Stimulated activated CD4-positive, alpha-beta T cell treated with anti-CD3 and anti-CD28 coated beads, Interleukin-1b, Interleukin-23, amount 100 ng/mL, for 48 hours (primary cell): Measurements from ENCODE around the gene XPR1.

Experiments used
- DNase-seq: peaks from one replicate; pipeline ENCODE4 v3.0.0-alpha.2; 2020

Gene XPR1

DNA sequence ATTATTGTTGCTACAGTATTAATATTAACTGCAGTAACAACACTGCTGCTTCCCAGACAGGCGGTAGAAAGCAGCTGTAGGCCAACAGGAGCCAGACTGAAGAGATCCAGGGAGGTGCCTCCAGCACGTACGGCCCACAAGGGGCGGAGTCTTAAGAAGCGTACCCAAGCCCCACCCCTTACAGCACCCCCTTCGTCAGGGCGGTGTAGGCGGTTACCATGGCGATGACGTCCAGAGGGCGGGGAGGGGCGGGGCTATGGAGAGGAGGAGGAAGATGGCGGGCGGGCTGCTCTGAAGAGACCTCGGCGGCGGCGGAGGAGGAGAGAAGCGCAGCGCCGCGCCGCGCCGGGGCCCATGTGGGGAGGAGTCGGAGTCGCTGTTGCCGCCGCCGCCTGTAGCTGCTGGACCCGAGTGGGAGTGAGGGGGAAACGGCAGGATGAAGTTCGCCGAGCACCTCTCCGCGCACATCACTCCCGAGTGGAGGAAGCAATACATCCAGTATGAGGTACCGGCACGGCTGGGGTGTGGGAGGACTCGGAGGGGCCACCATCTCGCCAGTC is at the start of gene XPR1:
Gene XPR1, plus strand, starts transcription at position 257 of the 560 bp plus-strand sequence. Its CDS starts 180 bp downstream, at position 437.
- peak; percentile 98 for DNase-seq

DNA sequence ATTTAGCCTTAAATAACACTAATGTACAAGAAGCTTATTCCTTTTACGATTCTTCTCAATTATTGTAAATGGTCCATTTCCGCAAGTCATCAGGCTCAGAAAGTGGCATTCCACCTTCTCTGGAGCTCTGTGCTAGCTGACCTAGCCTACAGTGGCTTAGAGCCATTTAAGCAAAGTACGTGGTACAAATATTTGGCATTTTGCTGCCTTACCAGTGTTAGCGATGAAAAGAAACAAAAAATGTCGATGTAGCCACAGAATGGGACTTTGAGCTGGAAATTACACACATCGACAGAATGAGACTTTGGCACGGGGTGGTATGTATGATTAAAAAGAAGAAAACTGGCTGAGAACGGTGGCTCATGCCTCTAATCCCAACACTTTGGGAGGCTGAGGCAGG is 47.0 kb upstream of the XPR1 start:
- DNase-seq, result no peak

- no peak for DNase-seq
Observed at GRCh38 chr1:180585994-180586359, 45.8 kb upstream of the XPR1 start.

GRCh38 chr1:180586671-180587155 is 45.1 kb upstream of the XPR1 start:
- DNase-seq, result peak; percentile 24

- DNase-seq, result no peak
Observed at GRCh38 chr1:180588121-180588520, 43.7 kb upstream of the XPR1 start.

DNA sequence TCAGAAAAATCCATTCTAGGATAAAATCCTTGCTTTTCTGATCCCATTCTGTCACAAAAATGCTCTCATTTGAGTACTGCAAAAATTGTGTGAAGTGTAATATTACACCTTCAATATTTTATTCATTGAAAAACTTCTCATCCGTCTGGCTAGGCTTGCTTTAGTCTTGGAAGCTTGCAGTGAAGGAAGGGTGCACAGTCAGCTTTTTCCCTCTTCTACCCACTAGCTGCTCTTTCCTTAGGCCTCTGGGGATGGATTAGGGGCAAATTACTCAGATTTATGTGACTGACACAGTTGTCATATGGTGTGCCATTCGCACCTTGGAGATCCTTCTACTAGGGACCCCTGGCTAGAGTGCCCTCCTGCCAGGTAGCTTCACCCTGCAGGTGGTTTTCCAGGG is 40.9 kb upstream of the XPR1 start:
- DNase-seq, result no peak

GRCh38 chr1:180593382-180593781 is 38.4 kb upstream of the XPR1 start:
- DNase-seq, result no peak

GRCh38 chr1:180594723-180595122 is 37.1 kb upstream of the XPR1 start:
- no peak for DNase-seq

DNA sequence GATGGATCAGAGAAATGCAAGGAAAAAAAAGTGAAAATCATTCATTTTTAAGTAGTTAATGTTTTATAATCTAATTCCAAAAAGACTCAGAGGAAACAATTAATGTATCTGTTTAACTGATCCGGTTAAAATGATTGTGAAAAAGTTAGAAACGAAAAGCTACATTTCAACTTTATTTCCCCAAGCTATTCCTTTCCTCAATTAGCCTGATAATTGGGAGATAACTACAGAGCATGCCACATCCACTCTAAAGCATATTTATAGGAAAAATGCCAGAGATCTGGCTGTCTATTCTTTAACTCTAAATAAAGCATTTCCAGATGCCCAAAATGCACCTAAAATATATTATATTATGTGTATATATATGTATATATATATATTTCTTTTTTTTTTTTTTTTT is 35.9 kb upstream of the XPR1 start:
- DNase-seq, result no peak

DNA sequence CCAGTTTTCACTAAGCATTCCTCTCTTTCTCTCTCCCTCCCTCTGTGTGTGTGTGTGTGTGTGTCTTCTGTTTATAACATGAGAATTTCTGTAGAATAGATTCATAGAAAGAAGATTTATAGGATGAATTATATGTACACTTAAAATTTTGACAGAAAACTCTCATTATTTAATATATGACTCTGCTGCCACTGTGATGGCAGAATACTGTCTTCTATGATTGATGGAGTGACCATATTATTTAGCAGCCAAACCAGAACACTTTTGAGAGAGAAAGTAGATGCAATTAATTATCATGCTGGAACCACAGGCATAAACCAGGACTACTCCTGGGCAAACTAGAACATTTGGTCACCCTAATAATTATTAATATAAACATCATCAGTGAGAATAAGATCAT is 34.3 kb upstream of the XPR1 start:
- DNase-seq, result no peak

DNA sequence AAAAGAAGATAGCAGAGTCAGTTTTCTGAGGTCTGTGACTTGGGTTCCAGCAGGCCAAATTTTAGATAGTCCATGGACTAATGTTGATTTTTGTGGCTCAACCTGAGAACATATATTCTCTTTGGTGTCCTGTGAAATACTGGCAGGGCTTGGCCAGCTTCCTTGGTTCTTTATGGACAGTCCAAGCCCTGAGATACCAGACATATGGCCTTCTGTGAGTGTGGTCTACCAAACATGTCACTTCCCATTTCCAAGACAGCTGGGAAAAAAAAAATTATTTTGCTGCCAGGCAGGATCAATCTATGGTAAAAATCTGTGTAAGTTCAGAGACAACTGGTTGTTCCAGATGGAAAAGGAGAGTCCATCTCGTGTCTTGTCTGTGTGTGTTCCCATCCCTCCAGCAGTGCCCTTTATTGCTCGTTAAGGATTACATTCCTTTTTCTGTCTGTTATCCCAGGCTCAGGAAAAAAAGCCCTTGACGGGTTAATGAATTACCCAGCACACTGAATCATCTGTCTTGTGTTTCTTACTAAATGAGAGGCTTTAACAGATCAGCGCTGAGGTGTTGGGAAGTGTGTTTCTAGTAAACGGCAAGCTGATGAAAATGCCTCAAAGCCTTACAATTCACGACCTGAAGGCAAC is 33.4 kb upstream of the XPR1 start:
- DNase-seq, result no peak

DNA sequence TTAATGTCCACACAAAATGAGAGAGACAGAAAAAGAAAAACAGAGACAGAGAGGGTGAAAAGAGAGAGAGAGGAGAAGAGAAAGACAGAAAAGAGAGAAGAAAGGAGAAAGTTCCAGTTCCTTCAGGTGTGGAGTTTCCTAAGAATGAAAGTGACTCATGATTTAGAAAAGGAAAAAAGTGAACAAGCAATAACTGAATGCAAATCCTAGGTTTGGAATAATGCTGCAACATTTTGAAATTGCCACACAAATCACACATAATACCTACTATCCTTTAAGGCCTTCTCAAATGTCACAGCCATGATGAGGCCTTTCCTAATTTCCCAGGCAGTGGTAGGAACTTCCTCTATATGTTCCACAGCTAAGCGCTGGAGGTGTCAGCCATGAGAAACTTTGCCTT is 31.5 kb upstream of the XPR1 start:
- DNase-seq, result no peak

DNA sequence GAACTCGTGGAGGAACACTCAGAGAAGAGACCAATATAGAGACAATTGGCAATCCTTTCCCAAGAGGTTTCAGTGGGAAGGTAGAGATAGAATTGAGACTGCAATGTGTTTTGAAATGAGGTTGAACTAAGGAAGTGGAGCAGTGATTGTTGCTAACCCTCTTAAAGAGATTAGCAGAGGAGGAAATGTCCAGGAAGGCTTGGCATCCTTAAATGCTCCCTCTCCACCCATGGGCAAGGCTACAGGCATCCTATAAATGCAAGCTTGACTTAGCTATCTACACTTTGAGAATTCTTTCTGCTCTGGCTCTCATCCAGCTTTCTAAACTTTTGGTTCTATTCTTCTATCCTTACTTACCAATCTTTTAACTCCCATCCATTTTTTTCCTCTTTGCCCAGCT is 30.3 kb upstream of the XPR1 start:
- DNase-seq, result no peak

GRCh38 chr1:180603223-180603849 is 28.5 kb upstream of the XPR1 start:
- DNase-seq, result no peak

- DNase-seq, result no peak
Observed at GRCh38 chr1:180603850-180604226, 28.0 kb upstream of the XPR1 start.

DNA sequence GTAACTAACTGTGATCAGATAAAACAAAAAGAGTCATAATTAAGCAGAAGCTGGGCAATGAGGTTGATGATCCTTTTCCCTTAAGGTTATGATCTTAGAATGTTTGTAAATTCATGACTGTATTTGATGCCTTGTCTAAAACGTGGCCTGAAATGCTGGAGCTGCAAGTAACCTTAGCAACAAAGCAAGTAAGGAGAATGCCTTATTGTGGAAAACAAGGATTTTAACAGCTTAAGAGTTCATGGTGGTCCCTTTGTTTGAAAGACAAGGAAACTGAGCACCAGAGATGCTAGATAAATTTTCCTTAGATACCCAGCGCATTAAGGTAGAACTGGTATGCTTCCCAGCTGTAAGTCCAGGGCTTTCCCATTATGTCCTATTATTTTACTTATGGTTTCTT is 25.7 kb upstream of the XPR1 start:
- DNase-seq, result no peak

DNA sequence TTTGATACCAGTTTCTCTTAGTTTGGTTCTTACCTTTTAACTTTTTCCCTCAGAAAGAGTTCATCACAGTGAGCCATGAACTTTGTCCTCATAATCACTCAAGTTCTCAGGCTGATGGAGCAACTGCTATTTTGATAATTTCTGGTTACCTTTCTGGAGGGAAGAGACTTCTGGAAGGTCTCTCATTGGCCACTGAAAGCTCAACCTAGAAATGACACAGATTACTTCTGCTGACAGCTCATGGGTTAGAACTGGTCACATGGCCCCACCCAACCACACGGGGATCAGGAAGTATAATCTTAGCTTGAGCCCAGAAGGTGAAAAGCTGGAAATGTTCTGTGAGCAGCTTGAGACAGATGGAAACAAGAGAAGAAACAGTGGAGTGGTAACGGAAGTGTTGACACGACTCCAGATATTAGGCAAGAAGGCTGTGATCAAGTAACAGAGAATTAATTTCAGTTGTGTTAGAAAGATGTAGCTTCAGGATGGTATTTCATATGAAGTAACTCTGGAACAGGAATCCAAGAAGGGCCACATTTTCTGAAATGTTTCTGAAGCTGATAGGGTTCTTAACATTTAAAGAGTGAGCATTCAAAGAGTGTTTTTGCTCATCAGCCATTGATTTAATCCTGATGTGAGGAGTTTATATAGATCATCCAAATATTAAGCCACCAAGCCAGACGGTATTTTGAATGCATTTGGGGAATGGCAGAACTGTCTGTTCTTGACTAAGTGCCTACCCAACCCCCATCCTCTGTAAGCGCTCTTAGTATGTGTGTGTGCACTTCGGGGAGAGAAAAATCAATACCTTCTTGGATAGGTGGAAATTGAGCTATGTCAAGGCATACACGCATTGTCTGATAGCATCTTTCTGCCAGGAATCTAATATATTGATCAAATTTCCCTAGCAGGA is 21.9 kb upstream of the XPR1 start:
- DNase-seq, result no peak

GRCh38 chr1:180610556-180611015 is 21.2 kb upstream of the XPR1 start:
- no peak for DNase-seq

GRCh38 chr1:180611016-180611930 is 20.5 kb upstream of the XPR1 start:
- no peak for DNase-seq

DNA sequence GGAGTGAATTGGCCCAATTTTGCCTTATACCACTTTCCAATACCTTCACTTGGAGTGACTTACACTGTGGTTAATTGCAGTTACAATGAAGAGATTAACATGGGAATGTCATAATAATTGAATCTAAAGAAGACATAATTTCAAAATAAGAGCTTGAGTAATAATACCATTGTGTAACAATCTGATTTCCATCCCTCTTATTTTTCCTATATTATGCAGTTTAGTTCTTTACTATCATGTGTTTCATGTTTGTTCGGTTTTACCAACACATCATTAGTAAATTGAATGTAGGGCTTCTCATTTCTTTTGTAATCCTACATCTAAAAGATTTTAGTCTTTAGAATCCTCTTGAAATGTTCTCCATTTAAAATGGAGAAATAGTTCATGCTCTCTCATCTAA is 19.2 kb upstream of the XPR1 start:
- no peak for DNase-seq

GRCh38 chr1:180614730-180615129 is 17.1 kb upstream of the XPR1 start:
- DNase-seq, result no peak
